ENCODE data around the gene GPC6.

GPC6 gene

DNA sequence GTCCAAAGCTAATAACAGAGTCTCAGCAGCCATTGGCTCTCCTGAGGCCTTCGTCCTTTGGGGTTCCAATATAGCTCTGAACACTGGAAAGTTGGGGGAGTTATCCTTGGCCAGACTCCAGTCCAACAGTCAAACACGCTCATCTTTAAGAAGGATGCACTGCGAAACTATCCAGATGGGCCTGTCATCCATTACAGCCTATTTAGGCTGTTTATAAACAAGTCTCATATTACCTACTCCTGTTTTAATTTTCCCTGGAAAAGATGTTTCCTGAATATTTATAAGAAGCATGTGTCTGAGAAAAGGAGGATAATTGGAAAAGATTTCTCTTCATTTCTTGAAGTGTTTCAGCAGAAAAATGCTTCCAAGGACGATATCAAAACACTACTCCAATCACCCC is 1082.2 kb downstream of the GPC6 start:
- in situ Hi-C loops (cut with MboI; ENCODE audit: low sequenced_read_pairs): no loop called here

DNA sequence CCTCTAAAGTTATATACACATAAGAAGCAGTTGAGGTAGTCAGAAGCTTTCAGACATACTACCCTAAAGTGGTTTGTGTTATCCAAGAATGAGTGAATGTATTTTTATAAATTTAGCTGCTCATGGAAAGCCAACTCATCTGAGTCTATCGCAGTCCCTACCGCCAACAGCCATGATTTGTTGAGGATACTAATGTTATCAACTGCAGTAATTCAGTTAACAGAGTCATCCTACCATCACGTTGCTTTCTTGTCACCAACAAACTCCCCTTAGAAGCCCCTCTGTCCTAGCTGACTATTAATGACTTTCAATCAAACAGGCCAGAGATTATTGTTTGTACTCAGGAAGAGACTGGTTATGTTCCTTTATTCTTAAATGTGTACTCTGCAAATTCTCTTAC is 1083.0 kb downstream of the GPC6 start:
- in situ Hi-C loops (cut with MboI; ENCODE audit: low sequenced_read_pairs): no loop called here

DNA sequence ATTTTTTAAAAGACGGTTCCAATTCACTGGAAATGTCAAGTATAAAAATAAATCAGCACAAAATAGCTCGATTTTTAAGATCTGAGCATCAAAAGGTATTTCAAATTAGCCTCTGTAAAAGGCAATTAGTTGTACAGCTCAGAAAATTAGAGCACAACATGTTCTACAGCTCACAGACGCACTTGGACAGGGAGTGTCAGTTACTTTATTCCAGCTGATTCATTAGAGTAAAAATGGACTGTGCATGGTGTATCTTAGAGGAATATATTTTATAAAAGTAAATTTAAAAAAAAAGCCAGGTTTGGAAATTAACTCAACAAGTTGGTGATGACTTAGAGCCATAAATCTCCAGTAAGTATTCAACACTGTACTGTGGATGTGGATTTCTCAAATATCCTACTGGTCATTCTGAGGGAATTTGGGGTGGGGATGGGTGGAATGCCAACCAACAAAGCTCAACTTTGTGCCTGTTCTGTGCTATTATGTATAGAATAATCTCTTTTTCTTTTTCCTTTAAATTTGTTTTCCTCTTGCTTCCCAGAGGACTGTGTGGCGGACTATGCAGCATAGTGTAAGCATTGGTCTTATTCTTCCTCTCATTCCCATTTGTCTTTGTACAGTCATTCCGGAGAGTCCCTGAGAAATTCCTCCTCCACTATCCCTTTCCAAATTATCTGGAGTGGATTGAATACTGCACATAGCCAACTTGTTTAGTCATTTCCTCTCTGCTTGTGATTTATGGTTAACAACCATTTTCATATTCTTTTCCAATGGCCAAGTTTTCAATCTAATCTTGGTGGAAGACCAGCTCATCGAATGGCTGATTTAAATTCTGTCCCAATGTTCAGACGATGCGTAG is 1083.6 kb downstream of the GPC6 start:
- in situ Hi-C loops (cut with MboI; ENCODE audit: low sequenced_read_pairs): no loop called here

DNA sequence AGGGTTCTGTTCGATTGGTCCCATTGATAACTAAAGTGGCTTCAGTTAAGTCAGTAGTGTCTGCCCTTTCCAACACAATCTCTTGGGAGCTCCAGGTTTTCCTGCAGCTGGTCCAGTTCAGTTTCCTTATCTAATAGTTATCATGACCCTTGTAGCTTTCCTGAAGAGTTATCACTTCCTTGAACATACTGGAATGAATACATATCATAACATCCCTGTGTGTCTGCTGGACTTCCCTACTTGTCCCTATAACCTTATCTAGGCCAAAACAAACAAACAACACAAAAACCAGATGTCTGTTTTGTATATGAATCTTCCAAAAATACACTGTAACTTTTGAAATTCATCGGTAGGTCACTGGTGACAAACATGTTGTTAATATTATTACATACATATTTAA is 1085.3 kb downstream of the GPC6 start:
- in situ Hi-C loops (cut with MboI; ENCODE audit: low sequenced_read_pairs): no loop called here

DNA sequence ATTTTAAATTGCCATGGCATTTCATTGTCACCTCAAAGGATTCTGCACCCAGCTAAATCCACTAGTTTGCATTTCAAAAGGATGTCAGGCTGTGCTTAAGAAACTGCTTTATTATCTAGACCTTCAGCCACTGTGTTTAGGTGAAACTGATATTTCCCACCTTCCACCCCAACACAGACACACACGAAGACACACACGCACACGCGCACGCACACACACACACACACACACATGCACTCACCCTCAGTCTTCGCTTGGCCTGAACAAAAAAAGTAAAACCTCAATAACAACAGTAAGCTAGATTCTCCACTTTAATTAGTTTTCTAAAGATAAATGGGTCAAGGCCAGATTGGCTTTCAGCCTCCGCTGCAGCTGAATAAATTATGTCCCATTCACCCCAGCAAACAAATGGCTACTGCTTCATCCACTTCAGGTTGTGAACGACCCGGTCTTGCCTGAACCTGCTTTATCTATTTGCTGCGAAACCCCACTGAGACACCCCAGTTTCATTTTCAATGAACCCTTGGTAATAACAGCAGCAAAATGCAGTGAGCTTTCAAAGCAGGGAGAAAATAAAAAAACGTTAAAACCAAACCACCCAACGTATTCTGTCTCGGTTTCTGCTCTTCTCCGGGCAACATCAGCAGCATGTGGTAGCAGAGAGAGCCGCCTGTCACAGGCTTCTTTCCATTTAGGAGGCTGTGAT is 1086.1 kb downstream of the GPC6 start:
- in situ Hi-C loops (cut with MboI; ENCODE audit: low sequenced_read_pairs): no loop called here

DNA sequence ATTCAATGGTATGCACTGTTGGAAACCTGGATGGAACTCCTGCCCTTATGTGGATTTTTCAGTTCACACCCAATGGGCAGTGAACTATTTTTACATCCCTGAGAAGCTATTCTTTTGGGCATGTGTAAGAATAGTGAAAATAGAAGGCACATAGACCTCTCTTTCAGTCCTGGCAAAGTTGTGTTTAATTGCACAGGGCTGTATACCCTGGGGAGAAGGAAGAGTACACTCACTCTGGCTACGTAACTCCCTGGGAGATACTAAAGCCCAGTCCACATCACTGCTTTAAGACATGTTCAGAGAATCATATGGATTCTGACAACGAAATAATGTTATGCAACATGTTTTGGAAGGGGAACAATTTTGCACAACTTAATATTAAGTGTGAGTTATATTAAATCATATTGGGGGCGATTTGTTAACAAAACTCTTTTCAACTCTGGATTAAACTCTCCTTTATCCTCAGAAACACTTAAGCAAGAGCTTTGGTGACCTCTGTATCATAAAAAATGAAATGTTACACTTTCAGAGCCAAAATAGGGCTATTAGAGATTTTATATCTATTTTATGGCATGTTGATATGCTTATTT is 1086.8 kb downstream of the GPC6 start:
- in situ Hi-C loops (cut with MboI; ENCODE audit: low sequenced_read_pairs): no loop called here

DNA sequence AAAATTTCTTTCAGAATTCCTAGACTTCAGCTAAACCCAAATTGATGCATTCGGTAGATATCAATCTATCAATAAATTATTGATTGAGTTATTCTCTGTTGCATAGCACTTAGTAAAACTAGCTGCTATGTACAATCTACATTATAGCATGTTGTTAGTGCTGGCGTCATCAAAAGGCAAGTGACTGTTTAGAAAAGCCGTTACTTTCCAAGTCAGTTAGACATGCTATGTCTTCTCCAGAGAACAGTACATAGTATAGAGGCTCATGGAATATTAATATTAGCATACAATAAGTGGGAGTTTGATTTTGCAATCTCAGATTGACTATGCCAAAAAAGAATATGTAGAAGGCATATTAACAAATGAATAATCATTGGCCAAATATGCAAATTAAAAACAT is 1087.3 kb downstream of the GPC6 start:
- in situ Hi-C loops (cut with MboI; ENCODE audit: low sequenced_read_pairs): no loop called here

DNA sequence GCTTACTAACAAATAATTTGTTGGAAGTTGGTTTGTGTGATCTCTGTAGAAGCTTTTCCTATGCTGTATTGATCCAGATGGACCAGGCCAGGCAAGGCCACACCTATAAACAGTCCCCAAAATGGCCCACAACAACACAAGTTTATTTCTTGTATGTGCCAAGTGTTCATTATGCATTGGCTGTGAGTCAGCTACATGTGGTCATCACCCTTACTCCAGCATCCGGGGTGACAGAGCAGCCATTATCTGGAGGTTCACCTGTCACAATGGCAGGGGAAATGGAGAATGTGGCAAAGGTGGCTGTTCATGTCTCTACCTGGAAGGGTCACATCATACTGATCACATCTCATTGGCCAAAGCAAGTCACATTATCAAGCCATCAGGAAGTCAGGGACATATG is 1088.6 kb downstream of the GPC6 start:
- in situ Hi-C loops (cut with MboI; ENCODE audit: low sequenced_read_pairs): no loop called here

DNA sequence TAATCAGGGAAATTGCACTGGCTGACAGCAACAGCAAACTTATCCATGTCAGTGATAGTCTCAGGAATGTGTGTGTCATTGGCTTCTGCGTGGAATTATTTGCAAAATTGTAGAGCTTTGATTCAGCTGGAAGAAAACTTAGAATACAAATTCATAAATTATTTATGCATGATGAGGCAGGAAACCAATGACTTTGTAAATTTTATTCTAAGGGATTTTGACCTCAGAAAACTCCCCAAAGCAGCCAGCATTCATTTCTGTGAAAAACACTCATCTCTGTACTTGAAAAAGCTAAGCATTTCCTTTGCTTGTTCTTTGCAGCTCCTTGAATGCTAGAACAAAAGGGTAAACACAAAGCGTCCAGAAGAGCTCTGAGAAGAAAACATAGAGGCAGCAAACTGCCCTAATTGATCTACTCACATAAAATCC is 1090.5 kb downstream of the GPC6 start:
- in situ Hi-C loops (cut with MboI; ENCODE audit: low sequenced_read_pairs): no loop called here

DNA sequence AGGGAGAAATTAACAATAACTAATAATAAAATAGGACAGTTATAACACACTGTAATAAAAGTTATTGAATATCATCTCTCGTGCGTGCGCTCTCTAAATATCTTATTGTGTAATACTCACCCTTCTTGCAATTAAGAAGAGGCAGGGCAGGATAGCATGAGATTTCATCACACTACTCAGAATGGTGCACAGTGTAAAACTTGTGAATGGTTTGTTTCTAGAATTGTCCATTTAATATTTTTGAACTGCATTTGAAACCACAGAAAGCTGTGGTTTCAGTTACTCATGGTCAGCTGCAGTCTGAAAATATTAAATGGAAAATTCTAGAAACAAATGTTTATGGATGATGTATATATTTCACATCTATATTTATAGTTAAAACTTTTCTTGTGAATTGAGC is 1091.8 kb downstream of the GPC6 start:
- in situ Hi-C loops (cut with MboI; ENCODE audit: low sequenced_read_pairs): no loop called here

DNA sequence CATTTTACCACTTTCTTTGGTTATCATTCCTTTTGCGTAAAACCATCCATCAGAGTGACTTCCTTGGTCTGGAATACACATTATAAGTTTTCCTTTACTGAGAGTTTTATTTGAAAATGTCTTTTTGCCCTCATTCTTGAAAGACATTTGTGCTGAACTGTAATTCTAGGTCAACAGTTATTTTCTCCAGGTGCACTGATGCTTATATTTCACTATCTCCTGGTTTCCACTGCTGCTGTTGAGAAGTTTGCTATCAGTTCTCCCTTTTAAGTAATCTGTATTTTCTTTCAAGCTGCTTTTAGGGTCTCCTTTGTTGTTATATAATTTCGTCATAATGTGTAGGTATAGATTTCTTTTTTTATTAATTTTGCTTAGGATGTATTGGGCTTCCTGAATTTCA is 1092.9 kb downstream of the GPC6 start:
- in situ Hi-C loops (cut with MboI; ENCODE audit: low sequenced_read_pairs): no loop called here

DNA sequence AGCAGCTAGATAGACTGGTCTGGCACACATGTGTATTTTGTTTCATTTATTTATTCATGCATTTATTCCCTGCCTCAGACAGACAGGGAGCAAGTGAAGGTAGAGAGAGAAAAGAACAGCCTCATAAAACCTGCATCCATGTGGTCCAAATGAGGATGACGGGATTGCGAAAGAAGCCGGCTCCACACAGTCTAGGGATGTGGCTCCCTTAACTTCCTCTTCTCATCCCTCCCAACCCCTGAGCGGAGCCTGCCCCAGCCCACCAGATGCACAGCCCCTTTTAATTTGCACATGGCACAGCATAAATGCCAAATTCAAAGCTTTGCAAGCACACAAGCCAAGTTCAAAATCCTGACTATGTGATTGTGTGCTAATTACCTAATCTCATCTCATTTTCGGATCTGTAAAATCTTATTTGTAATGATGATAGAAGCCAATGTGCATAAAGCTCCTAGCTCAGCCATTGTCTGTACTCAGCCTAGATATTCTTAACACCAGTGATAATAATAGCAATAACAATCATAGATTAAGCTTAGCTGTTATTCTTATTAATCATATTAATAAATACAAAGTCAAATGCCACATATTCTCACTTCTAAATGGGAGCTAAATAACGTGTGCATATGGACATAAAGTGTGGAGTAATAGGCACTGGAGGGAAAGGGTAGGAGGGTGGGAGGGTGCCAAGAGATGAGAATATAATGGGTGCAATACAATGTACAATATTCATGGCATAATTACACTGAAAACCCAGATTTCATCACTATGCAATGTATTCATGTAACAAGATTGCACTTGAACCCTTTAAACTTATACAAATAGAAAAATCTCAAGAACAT is 1096.5 kb downstream of the GPC6 start:
- in situ Hi-C loops (cut with MboI; ENCODE audit: low sequenced_read_pairs): no loop called here

DNA sequence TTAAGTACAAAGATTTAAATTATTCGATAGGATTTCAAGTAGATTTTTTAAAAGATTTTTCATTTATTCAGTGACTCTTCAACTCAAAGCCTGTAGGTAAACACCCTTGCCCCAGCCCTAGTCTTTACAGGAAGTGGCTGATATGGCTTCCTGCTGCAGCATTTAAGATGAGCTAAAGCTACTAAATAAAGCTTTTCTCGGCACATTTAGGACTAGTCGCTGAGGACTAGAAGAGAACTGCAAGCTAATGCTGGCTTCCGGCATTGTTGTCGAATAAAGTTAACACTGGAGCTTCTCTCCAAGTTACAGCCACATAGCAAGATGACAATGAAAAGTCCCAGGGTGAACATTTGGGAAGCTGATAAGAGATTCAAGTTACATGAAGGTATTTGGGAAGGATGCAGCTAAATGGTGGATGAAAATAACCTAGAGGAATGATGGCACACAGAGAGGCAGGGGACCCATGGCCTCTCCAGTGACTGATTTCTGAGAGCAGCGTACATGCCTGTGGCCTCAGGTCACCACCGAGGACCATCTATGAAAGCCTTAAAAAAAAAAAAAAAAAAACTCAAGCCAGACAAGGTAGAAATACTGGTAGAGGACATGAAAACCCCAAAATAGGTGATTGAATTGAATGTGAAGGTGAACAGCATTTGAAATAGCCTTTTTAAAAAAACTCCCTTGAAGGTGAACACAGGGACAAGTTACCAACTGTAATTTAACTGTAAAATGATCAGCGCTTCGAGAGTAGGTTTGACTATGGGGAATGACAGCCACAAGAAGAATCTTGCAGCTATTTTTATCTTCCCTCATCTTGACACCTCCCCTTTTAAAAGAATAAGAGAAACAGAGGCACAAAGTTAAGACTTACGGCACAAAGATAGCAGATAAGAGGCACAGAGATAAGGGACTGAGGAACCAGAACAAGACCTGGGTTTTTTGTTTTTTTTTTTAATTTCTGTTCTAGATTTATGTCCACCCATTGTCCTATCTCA is 1097.5 kb downstream of the GPC6 start:
- in situ Hi-C loops (cut with MboI; ENCODE audit: low sequenced_read_pairs): no loop called here

DNA sequence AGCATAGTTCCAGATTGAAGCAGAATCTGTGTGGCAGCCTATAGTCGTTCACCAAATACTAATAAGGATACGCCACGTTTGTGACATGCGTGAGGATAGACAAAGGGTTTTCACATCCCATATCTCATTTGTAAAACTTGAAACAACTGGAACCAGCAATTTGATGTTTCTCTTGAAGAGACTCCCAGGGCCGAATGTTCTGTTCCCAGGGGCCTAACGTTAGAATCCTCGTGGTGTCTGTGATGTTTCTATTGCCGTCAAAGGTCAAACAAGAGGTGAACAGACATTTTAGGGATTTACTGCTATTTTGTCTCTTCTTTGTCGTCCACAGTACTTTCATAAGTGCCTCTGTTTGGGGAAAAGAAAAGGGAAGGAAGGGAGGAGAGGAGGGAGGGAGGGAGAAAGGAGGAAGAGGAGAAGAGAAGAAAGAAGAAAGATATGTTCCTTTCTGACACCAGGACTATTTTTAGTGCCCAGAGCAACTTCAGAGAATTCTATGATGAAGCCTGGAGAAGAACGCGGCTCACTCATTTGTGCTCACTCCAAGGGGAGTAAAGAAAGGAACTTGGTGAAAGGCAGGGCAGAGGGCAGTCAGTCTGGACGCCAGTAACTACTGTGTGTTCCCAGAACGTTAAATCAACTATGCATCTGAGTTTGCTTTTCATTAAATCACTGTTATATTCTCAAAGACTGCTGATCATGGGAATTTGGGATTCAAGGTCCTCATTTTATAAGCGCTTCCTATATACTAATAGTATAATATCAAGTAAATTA is 1098.3 kb downstream of the GPC6 start:
- in situ Hi-C loops (cut with MboI; ENCODE audit: low sequenced_read_pairs): no loop called here

DNA sequence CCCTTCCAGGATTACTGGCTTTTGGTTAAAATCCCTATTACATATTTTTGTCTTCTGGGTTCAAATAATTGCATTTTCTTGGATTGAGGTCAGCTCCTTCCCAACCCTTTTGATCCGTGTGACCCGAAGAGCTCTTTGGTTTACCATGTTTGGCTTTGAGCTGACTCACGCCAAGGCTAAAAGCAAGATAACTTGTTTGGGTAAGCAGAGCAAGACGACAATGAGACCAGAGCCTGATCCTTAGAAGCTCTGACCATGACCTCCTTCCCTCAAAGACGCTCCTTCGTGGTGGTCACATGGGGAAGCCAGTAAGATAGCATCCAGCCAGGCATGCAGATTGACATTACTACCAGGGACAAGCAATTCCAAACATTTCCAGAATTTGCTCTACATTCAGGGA is 1099.0 kb downstream of the GPC6 start:
- in situ Hi-C loops (cut with MboI; ENCODE audit: low sequenced_read_pairs): no loop called here

DNA sequence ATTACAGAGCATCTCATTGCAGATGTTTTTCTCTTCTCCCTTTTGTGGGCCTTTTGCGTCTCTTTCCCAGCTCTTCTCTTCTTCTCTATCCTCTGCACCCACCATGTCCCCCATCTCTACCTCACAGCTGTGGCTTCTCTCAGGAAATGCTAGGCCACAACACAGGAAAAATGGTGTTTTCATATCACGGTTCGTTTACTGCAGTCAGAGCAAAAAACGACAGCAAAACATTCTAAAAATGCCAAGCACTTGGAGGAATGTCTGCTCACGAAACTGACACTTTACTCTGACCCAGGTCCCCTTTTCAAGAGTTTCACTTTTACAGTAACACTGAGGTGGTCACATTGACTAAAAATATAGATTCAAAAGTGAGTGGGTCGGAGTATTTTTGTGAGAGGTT is 1100.7 kb downstream of the GPC6 start:
- in situ Hi-C loops (cut with MboI; ENCODE audit: low sequenced_read_pairs): no loop called here

DNA sequence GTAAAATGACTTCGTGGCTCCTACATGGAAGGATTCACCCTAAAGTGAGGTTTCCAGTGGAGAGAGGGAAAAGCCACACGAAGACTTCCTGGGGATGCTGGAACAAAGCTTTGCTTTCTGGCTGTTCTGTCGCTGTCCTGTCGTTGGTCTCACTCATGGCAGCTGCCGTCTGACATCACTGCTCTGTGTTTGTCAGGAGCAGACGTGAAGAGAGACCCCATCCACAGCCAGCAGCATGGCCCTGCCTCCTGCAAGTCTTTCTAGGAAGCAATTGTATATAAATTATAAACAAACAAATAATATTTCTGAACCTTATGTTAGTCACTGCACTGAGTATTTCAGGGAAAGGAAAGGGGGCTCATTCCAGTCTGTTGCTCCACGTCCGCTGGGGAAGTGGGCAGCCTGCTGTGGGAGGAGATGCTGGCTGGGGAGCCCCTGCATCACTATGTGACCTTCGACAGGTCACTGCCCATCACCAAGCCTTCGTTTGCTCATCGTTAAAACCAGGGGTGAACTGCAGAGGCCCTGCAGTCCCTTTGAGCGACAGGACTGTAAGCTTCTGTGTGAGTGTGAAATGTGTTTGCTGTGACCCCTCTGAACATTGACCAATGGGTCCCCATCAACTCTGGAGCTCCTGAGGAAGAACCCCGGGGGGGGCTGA is 1101.9 kb downstream of the GPC6 start:
- in situ Hi-C loops (cut with MboI; ENCODE audit: low sequenced_read_pairs): no loop called here

DNA sequence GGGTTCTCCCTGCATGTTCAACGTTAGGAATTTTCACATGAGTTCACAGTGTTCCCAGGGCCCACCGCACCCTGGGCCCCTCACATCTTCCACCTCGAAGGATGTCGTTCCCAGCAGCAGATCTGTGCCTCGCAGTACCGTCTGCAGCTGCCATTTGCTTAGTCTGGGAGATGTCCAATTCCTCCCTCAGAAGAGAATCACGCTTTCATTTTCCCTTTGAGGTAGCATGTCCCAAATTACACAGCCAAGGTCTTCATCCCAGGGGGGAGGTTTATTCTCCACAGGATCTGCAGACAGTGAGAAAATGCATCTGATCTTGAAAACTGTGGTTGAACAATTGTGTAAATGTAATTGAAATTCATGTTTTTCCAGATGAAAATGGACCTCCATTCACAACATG is 1102.7 kb downstream of the GPC6 start:
- in situ Hi-C loops (cut with MboI; ENCODE audit: low sequenced_read_pairs): no loop called here

Data from HL-60/S4 treated with phorbol 12-myristate 13-acetate at 8.2 ng/mL for 4 days and 3 days (cell line).